Fibroblast of lung (primary cell): ENCODE measurements around the gene LDLRAD1.
"Not testable (repeated sequence)": the region's sequence is repeated elsewhere in the genome, so short reads cannot be mapped to it uniquely, and the experiment has no call there.

Experiments
- CTCF ChIP-seq, 2 donors: IDR thresholded peaks in 1 of 2; conservative IDR thresholded peaks in 1 of 2; 1 replicate in 1 of 2; 2 replicates in 1 of 2; pipeline ENCODE4 v1.5.1; 2011 to 2012; ENCODE audit warnings: low read length in 2 of 2, control low read depth in 1 of 2, inconsistent platforms in 1 of 2, low read depth in 1 of 2, mild to moderate bottlenecking in 1 of 2
- EZH2 ChIP-seq: IDR thresholded peaks from 2 replicates; pipeline ENCODE4 v1.5.1; 2012; ENCODE audit warnings: low read length, control low read depth, mild to moderate bottlenecking; ENCODE audit errors: missing control alignments

DNA sequence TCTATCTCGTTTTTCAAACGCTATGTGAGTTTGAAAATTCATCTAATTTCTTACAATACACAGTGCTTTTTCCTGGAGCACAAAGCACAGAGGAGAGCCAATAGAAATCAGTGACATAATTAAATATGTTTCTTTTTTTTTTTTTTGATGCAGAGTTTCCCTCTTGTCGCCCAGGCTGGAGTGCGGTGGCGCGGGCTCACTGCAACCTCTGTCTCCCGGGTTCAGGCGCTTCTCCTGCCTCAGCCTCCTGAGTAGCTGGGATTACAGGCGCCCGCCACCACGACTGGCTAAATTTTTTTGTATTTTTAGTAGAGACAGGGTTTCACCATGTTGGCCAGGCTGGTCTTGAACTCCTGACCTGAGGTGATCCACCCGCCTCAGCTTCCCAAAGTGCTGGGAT is 32.4 kb upstream of the LDLRAD1 start:
- TF ChIP-seq CTCF (conservative IDR thresholded peaks at IDR 0.05 in 1 of 2, IDR thresholded peaks at IDR 0.05 in 1 of 2; ENCODE audit: low read depth in 1 of 2, low read length in 2 of 2); EZH2: not testable (repeated sequence)
